MM.1S (cell line): Measurements from ENCODE around the gene ETV5.

ENCODE experiments used
- DNase-seq: peaks from one replicate; pipeline ENCODE4 v3.0.0-alpha.2; 2015
- H2AFZ ChIP-seq: fragments of 300-600 bp; sonication (generic); 2 replicates; pipeline ENCODE4 v1.6.0; 2016; ENCODE audit warnings: antibody characterized with exemption, low read length
- H3F3A ChIP-seq: fragments of 300-600 bp; sonication (generic); 2 replicates; pipeline ENCODE4 v1.6.1; 2016; ENCODE audit warnings: mild to moderate bottlenecking, antibody characterized with exemption, low read length, moderate library complexity, mixed read lengths; ENCODE audit not compliant: insufficient read depth
- H3K27ac ChIP-seq: fragments of 300-600 bp; sonication (generic); 2 replicates; pipeline ENCODE4 v1.5.1; 2016; ENCODE audit warnings: mild to moderate bottlenecking, low read length
- H3K27me3 ChIP-seq: fragments of 300-600 bp; sonication (generic); replicated peaks from 2 replicates; pipeline ENCODE4 v1.6.0; 2016; ENCODE audit warnings: low read length; ENCODE audit not compliant: insufficient read depth
- H3K36me3 ChIP-seq: fragments of 300-600 bp; sonication (generic); replicated peaks from 2 replicates; pipeline ENCODE4 v1.6.1; 2016; ENCODE audit warnings: mild to moderate bottlenecking, low read length, mixed read lengths; ENCODE audit not compliant: insufficient read depth
- H3K4me1 ChIP-seq: fragments of 300-600 bp; sonication (generic); 2 replicates; pipeline ENCODE4 v1.6.1; 2016; ENCODE audit warnings: low read length, mixed read lengths
- H3K4me2 ChIP-seq: fragments of 300-600 bp; sonication (generic); 2 replicates; pipeline ENCODE4 v1.6.0; 2016; ENCODE audit warnings: low read depth, low read length
- H3K4me3 ChIP-seq: fragments of 300-600 bp; sonication (generic); 2 replicates; pipeline ENCODE4 v1.5.1; 2016; ENCODE audit warnings: low read length, mixed read lengths
- H3K79me2 ChIP-seq: fragments of 300-600 bp; sonication (generic); 2 replicates; pipeline ENCODE4 v1.6.1; 2016; ENCODE audit warnings: mixed run types, low read length, mixed read lengths
- H3K9ac ChIP-seq: fragments of 300-600 bp; sonication (generic); 2 replicates; pipeline ENCODE4 v1.6.1; 2016; ENCODE audit warnings: low read length, mixed read lengths
- H3K9me2 ChIP-seq: fragments of 300-600 bp; sonication (generic); replicated peaks from 2 replicates; pipeline ENCODE4 v1.6.1; 2016; ENCODE audit warnings: mild to moderate bottlenecking, low read length, mixed read lengths; ENCODE audit not compliant: insufficient read depth
- H3K9me3 ChIP-seq: fragments of 300-600 bp; sonication (generic); replicated peaks from 2 replicates; pipeline ENCODE4 v1.6.1; 2016; ENCODE audit warnings: mild to moderate bottlenecking, low read length, mixed read lengths; ENCODE audit not compliant: insufficient read depth
- H4K20me1 ChIP-seq: fragments of 300-600 bp; sonication (generic); 2 replicates; pipeline ENCODE4 v1.6.1; 2016; ENCODE audit warnings: mild to moderate bottlenecking, low read length, moderate library complexity, mixed read lengths; ENCODE audit not compliant: insufficient read depth
- EZH2 ChIP-seq: fragments of 300-600 bp; sonication (generic); optimal IDR thresholded peaks from 2 replicates; pipeline ENCODE3; 2017; ENCODE audit warnings: low read depth, mild to moderate bottlenecking, antibody characterized with exemption, low read length, mixed read lengths
- EZH2phosphoT487 ChIP-seq: fragments of 300-600 bp; sonication (generic); IDR thresholded peaks from 2 replicates; pipeline ENCODE4 v1.6.1; 2018; ENCODE audit warnings: antibody characterized with exemption, low read length
- TF ChIP-seq, protein P1 (sequence below): fragments of 300-600 bp; sonication (generic); IDR thresholded peaks from 2 replicates; pipeline ENCODE4 v1.5.1; 2016; ENCODE audit warnings: antibody characterized with exemption, low read length, mixed read lengths

Gene ETV5

DNA sequence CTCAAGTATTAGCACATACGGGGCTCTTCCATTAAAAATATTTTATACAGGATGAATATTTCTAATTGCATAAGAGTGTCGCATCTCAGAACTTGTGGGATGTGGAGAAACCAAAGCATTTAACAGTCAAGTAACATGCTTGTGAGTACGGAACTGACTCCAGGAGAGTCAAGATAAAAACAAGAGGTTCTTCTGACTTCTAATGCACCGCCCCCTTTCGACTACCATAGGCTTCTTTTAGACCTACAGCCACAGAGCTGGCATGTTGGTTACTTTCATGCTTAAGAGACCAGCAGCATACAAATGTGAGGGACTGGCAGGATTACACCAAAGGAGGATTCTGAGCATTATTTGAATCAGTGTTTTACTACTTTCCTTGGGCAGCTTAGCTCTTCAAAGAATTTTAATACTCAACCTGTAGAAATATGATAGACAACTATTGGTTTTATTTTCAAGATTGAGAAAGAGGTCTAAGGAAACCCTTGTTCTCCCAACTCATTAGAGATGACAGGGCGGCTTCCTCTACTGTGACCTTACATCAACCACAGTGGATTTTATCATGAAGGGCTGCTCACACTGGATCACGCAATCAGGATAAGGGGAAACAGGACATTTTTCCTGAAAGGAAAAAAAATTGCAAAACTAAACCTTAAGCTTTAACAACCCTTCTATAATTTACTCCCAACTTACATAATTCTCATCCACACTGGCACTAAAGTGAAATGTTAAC is 14.0 kb downstream of the ETV5 start:
- Histone ChIP-seq H3K27ac (peak overlapping the region; percentile 41; the same call in 1 of the 2 replicates), H3K79me2 (no peaks in the 10 kb centered on the region), H3K27me3 (no peaks in the 10 kb centered on the region), H3K9ac (no peak overlapping the region), H3F3A (peaks cover 6% of the 10 kb centered on the region; the same call in 1 of the 2 replicates), H3K4me1 (peaks cover 19% of the 10 kb centered on the region), H3K9me2 (no peaks in the 10 kb centered on the region), H4K20me1 (no peaks in the 10 kb centered on the region), H3K36me3 (no peaks in the 10 kb centered on the region), H3K4me2 (peak overlapping the region; percentile 46; the same call in 1 of the 2 replicates), H3K4me3 (no peak overlapping the region), H3K9me3 (no peaks in the 10 kb centered on the region), H2AFZ (no peak overlapping the region)
- no peak for DNase-seq
- TF ChIP-seq EZH2phosphoT487 (no peak), EZH2 (no peak)
- TF ChIP-seq, protein P1, sequence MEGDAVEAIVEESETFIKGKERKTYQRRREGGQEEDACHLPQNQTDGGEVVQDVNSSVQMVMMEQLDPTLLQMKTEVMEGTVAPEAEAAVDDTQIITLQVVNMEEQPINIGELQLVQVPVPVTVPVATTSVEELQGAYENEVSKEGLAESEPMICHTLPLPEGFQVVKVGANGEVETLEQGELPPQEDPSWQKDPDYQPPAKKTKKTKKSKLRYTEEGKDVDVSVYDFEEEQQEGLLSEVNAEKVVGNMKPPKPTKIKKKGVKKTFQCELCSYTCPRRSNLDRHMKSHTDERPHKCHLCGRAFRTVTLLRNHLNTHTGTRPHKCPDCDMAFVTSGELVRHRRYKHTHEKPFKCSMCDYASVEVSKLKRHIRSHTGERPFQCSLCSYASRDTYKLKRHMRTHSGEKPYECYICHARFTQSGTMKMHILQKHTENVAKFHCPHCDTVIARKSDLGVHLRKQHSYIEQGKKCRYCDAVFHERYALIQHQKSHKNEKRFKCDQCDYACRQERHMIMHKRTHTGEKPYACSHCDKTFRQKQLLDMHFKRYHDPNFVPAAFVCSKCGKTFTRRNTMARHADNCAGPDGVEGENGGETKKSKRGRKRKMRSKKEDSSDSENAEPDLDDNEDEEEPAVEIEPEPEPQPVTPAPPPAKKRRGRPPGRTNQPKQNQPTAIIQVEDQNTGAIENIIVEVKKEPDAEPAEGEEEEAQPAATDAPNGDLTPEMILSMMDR = no peak

DNA sequence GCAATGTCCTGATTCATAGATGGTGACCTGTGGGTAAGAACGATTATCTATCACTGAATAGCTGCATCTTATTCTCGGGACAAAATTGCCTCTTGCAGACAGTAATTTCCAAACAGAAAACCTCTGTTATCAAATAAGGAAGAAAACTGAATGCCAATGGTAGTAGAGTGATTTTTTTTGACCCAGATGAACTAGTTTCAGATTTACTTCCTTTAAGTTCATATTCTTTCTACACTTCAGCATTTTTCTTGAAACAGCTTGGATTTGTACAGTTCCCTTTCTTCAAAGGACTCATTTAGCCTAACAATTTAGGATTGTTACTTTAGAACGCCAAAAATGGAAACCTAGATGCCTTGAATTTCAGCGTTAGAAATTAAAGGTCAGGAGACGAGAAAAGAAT is 14.6 kb downstream of the ETV5 start:
- Histone ChIP-seq H3K4me2 (no peak overlapping the region), H2AFZ (no peak overlapping the region), H3K9me2 (no peaks in the 10 kb centered on the region), H3K9ac (no peak overlapping the region), H4K20me1 (no peaks in the 10 kb centered on the region), H3K9me3 (no peaks in the 10 kb centered on the region), H3K79me2 (no peaks in the 10 kb centered on the region), H3F3A (peaks cover 6% of the 10 kb centered on the region; the same call in 1 of the 2 replicates), H3K4me1 (peaks cover 19% of the 10 kb centered on the region), H3K4me3 (no peak overlapping the region), H3K27ac (no peak overlapping the region), H3K36me3 (no peaks in the 10 kb centered on the region), H3K27me3 (no peaks in the 10 kb centered on the region)
- TF ChIP-seq EZH2phosphoT487 (no peak), EZH2 (no peak)
- TF ChIP-seq, protein P1 = no peak
- DNase-seq = no peak

DNA sequence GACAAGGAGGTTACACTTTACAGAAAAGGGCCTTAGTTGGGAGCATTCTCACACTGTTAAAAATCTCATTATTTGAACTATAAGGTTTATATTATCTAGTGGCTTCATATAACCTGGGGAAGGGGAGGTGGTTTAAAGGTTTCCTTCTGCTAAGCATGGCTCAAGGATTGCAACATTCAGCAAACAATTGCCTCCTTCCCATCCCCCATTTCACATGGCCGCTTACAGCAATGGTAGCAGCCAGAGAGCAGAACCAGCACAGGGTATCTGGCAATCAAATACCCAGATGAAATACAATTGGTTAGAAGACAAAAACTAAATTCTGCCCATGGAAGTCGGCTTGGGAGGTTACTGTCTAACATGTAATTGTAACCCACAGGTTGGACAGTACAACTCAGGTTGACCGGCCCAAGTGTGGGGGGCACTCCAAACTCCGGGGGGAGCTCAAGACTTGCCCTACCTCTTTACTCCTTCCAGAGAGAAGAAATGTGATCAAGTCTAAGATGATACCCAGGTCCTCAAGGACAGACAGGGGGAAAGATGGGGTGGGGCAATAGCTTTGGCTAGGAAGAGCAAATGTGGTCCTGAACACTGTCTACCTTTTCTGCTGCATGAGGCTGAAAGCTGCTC is 15.5 kb downstream of the ETV5 start:
- Histone ChIP-seq H4K20me1 (no peaks in the 10 kb centered on the region), H3K9ac (no peak overlapping the region), H3K9me2 (no peaks in the 10 kb centered on the region), H3F3A (peaks cover 6% of the 10 kb centered on the region; the same call in 1 of the 2 replicates), H3K4me3 (no peak overlapping the region), H3K9me3 (no peaks in the 10 kb centered on the region), H3K36me3 (no peaks in the 10 kb centered on the region), H2AFZ (no peak overlapping the region), H3K27ac (no peak overlapping the region), H3K79me2 (no peaks in the 10 kb centered on the region), H3K4me2 (no peak overlapping the region), H3K4me1 (peaks cover 19% of the 10 kb centered on the region), H3K27me3 (no peaks in the 10 kb centered on the region)
- TF ChIP-seq, protein P1 = peak; percentile 17
- no peak for TF ChIP-seq EZH2
- no peak for DNase-seq
